Stimulated activated CD4-positive, alpha-beta T cell treated with anti-CD3 and anti-CD28 coated beads, Interleukin-1b, Interleukin-23, amount 100 ng/mL, for 24 hours (primary cell): ENCODE data around the gene CDC42EP2.

Experiments
- DNase-seq, 4 experiments: peaks; one replicate each; pipeline ENCODE4 v3.0.0-alpha.2; 2020; ENCODE audit warnings: low read depth in 4 of 4, low spot score in 1 of 4

CDC42EP2 gene

GRCh38 chr11:65355013-65355775 is 40.5 kb downstream of the CDC42EP2 start:
- peak in 2 of 4 experiments; percentile 23 to 30 for DNase-seq

- no peak for DNase-seq
These were observed 41.2 kb downstream of the CDC42EP2 start for GRCh38 chr11:65355776-65356393.

DNA sequence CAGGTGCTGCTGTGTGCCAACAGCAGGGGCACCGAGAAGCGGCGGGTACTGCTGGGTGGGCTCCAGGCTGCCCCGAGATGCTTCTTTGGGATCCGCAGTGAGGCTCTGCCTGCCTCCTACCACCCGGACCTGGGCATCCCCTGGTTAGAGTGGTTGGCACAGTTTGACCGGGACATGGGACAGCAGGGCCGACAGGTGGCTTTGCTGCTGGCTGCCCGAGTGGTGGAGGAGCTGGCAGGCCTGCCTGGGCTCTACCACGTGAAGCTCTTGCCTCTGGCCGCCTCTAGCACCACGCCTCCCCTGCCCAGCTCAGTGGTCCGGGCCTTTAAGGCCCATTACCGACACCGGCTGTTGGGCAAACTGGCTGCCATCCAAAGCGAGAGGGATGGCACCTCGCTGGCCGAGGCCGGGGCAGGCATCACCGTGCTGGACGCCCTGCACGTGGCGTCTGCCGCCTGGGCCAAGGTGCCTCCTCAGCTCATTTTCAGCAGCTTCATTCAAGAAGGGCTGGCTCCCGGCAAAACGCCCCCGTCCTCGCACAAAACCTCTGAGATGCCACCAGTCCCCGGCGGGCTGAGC is 41.8 kb downstream of the CDC42EP2 start:
- no peak for DNase-seq

DNA sequence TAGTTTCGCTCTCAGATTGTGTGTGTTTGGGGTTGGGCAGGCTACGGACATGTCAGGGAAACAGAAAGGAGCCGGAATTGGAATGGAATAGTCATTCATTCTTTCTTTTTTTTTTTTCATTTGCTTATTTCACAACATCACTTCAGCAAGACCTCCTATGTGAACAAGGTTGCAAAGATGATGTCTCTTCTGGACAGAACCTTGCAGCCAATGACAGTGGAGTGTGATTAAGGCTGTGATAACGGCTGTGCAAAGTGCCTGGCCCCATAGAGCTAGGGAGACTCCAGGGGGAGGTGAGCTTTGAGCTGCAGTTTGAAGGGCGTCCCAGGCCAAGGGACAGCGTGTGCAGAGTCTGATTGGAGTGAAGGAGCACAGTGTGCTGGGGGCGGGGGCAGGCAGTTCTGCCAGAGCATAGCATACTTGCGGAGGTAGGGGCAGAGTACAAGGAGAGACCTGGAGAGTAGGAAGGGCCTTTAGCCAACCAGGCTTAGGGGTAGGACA is 43.2 kb downstream of the CDC42EP2 start:
- DNase-seq, result no peak

DNA sequence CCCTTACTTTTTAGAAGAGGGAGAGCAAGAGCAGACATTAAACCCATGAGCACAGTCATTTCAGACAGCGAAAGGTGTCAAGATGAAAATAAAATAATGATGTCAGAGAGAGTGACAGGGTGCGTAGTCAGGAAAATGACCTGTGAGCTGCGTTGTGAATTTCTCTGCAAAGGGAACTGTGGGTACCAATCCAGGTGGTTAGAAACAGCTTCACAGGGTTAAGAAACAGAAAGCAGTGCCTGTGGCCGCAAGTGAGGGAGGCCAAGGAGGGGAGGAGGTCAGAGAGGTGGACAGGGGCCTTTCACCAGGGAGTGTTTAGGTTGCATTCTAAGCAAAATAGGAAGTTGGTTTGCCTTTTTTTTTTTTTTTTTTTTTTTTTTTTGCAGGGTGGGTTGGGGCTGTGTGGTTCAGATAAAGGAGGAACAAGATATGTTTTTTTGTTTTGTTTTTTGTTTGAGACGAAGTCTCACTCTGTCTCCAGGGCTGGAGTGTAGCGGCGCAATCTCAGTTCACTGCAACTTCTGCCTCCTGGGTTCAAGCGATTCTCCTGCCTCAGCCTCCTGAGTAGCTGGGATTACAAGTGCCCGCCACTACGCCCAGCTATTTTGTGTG is 47.8 kb downstream of the CDC42EP2 start:
- DNase-seq, result no peak

DNA sequence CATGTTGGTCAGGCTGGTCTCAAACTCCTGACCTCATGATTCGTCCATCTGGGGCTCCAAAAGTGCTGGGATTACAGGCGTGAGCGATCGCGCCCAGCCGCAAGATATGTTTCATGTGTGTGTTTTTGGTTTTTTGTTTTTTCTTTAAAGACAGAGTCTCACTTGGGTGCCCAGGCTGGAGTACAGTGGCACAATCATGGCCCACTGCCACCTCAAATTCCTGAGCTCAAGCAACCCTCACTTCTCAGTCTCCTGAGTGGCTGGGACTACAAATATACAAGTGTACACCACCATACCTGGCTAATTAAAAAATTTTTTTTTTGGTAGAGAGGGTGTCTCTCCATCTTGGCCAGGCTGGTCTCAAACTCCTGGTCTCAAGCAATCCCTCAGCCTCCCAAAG is 48.3 kb downstream of the CDC42EP2 start:
- DNase-seq, result no peak

DNA sequence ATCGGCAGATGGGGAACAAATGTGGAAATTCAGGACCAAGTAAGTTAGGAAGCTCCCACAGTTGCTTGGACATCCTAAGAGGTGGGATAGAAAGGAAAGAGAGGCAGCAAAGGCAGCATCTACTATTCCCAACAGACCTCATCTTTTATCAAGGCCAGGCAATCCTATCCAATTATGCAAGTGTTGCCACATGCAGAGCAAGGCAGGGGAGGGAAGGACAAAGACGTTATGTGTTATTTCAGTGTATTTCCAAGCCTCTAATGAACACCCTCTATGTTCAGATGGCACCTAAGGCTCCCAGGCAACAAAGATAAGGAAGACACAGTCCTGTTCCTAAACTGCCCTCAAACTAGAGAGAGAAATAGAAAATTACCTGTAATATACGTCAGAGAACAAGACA is 49.1 kb downstream of the CDC42EP2 start:
- no peak for DNase-seq

- DNase-seq, result no peak
These were observed 51.7 kb downstream of the CDC42EP2 start for GRCh38 chr11:65366340-65366773.

- no peak for DNase-seq
These were observed 56.0 kb downstream of the CDC42EP2 start for GRCh38 chr11:65370659-65371049.
